Lower leg skin (tissue), 3 donors: ENCODE data around the gene MTRF1.

Source experiments
- POLR2A ChIP-seq, 2 donors: fragments of 450-650 bp; IDR thresholded peaks; one replicate each; pipeline ENCODE4 v1.6.1; 2016 to 2017; ENCODE audit warnings: antibody characterized with exemption in 2 of 2, mild to moderate bottlenecking in 1 of 2, moderate library complexity in 1 of 2
- TF ChIP-seq, protein P1 (sequence below), 3 donors: fragments of 450-650 bp; IDR thresholded peaks; one replicate each; pipeline ENCODE4 v1.5.1; 2016; ENCODE audit warnings: antibody characterized with exemption in 3 of 3, mild to moderate bottlenecking in 3 of 3, moderate library complexity in 2 of 3

DNA sequence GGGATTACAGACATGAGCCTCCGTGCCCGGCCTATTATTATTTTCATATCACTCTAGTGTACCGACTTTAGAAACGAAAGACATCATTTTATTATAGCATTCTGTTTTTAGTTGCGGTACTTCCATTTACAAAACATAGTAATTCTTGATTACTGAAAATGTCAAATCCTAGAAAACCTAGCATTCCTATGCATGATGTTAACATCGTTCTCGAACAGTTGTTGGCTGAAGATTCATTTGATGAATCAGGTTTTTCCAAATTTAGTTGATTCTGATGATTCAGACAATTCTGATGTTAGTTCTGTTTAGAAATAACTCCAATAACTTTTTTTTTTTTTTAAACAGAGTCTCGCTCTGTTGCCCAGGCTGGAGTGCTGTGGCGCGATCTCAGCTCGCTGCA is 11.5 kb upstream of the MTRF1 start:
- TF ChIP-seq, protein P1, sequence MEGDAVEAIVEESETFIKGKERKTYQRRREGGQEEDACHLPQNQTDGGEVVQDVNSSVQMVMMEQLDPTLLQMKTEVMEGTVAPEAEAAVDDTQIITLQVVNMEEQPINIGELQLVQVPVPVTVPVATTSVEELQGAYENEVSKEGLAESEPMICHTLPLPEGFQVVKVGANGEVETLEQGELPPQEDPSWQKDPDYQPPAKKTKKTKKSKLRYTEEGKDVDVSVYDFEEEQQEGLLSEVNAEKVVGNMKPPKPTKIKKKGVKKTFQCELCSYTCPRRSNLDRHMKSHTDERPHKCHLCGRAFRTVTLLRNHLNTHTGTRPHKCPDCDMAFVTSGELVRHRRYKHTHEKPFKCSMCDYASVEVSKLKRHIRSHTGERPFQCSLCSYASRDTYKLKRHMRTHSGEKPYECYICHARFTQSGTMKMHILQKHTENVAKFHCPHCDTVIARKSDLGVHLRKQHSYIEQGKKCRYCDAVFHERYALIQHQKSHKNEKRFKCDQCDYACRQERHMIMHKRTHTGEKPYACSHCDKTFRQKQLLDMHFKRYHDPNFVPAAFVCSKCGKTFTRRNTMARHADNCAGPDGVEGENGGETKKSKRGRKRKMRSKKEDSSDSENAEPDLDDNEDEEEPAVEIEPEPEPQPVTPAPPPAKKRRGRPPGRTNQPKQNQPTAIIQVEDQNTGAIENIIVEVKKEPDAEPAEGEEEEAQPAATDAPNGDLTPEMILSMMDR (IDR thresholded peaks at IDR 0.05) = no peak
- no peak for TF ChIP-seq POLR2A (IDR thresholded peaks at IDR 0.05)
